ENCODE results near the gene CREB3L2.

DNA sequence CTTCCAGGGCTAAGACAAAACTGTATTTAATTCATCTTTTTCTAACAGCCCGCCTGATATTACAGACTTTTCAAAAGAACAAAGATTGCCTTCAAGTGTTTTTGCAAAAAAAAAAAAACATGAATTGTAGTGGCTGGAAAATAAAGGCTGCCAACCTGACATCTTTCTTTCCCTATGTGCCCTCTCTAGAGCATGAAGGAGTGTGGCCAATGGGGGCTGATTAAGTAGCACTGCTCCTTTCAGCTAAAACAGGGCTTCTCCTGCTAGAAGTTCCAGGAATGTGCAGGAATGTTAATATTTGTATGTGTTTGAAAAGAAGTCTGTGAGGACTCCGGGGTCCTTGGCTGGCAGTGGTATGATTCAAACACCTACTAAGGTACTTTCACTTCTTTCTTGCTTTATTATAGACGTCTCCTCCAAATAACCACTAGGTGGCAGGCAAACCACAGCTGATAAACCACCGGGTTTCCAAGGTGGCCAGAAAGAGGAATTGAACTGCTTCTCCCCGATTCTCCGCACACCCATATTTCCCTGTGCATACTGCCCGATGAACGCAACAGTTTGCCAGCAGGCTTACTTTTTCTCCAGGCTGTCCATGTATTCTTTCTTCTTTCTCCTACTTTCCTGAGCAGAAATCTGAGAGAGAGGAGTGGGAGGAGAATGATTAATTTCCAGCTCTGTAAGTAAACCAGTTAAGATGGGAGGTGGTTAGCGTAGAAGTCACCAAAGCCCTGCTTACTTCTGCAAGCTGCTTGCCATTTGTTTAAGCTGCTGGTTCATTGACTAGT lies 98.3 kb downstream of the CREB3L2 start:
- TF ChIP-seq, protein P1, sequence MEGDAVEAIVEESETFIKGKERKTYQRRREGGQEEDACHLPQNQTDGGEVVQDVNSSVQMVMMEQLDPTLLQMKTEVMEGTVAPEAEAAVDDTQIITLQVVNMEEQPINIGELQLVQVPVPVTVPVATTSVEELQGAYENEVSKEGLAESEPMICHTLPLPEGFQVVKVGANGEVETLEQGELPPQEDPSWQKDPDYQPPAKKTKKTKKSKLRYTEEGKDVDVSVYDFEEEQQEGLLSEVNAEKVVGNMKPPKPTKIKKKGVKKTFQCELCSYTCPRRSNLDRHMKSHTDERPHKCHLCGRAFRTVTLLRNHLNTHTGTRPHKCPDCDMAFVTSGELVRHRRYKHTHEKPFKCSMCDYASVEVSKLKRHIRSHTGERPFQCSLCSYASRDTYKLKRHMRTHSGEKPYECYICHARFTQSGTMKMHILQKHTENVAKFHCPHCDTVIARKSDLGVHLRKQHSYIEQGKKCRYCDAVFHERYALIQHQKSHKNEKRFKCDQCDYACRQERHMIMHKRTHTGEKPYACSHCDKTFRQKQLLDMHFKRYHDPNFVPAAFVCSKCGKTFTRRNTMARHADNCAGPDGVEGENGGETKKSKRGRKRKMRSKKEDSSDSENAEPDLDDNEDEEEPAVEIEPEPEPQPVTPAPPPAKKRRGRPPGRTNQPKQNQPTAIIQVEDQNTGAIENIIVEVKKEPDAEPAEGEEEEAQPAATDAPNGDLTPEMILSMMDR (IDR thresholded peaks at IDR 0.05; ENCODE audit: insufficient read depth, low read length): peak; percentile 51
- TF ChIP-seq, protein P2, sequence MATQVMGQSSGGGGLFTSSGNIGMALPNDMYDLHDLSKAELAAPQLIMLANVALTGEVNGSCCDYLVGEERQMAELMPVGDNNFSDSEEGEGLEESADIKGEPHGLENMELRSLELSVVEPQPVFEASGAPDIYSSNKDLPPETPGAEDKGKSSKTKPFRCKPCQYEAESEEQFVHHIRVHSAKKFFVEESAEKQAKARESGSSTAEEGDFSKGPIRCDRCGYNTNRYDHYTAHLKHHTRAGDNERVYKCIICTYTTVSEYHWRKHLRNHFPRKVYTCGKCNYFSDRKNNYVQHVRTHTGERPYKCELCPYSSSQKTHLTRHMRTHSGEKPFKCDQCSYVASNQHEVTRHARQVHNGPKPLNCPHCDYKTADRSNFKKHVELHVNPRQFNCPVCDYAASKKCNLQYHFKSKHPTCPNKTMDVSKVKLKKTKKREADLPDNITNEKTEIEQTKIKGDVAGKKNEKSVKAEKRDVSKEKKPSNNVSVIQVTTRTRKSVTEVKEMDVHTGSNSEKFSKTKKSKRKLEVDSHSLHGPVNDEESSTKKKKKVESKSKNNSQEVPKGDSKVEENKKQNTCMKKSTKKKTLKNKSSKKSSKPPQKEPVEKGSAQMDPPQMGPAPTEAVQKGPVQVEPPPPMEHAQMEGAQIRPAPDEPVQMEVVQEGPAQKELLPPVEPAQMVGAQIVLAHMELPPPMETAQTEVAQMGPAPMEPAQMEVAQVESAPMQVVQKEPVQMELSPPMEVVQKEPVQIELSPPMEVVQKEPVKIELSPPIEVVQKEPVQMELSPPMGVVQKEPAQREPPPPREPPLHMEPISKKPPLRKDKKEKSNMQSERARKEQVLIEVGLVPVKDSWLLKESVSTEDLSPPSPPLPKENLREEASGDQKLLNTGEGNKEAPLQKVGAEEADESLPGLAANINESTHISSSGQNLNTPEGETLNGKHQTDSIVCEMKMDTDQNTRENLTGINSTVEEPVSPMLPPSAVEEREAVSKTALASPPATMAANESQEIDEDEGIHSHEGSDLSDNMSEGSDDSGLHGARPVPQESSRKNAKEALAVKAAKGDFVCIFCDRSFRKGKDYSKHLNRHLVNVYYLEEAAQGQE (IDR thresholded peaks at IDR 0.05; ENCODE audit: insufficient replicate concordance, low read depth): no peak
- TF ChIP-seq POLR2AphosphoS5 (IDR thresholded peaks at IDR 0.05; ENCODE audit: low read depth): no peak

Data from HL-60 (cell line).